ENCODE measurements around the gene TMEM217.

TMEM217 gene

DNA sequence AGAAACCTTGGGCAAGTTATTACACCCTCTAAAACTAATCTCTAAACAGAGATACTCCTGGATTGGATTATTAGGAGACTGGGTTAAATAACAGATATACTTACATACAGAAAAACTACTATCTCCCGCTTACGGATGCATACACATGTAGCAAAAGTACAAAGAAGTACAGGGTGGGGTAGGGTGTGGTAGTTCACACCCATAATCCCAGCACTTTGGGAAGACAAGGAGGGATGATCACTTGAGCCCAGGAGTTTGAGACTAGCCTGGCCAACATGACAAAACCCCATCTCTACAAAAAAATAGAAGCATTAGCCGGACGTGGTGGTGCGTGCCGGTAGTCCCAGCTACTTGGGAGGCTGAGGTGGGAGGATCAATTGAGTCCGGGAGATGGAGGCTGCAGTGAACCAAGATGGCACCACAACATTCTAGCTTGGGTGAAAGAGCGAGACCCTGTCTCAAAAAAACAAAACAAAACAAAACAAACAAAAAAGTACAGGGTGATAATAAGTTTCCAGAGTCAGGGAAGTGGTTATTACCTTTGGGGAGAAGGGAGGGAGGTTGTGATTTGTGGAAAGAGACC, 79.9 kb downstream of the TMEM217 start:
- FAIRE-seq: no peak

DNA sequence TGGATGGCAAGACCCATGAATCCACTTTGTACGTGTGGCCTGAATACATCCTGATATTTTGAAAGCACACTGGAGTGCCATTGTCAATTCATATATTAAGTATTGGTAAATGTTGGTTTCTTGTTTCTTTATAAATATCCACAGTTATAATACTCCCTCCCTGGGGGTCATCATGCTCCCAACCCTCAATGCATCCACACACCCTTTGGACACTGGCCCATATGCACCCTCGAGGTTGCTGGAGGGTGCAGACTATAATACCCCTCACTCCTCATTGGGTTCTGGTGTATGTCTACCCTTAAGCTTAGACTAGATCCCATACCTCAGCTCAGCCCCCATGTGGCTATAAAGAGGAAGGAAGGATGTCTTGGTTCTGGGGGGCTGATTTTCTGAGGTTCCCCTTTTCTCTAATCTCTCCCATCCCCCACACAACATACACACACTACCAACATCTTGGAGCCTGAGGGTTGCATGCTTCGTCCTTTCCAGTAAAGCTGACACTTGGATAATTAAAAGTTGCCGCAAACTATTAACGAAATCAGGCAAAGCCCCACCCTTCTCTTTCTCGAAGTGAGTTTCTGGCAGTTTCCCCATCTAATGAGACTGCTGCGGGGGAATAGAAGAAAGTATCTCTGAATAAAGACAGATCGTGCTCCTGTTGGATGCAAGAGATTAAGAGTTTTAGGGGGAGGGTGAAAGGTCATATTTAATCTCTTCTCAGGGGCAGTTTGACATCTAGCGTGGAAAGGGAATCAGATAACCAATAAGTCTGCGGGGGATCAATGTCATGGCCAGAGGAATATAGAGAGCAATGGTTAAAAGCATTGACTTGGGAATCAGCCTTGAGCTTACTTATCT, 80.6 kb downstream of the TMEM217 start:
- FAIRE-seq: no peak

DNA sequence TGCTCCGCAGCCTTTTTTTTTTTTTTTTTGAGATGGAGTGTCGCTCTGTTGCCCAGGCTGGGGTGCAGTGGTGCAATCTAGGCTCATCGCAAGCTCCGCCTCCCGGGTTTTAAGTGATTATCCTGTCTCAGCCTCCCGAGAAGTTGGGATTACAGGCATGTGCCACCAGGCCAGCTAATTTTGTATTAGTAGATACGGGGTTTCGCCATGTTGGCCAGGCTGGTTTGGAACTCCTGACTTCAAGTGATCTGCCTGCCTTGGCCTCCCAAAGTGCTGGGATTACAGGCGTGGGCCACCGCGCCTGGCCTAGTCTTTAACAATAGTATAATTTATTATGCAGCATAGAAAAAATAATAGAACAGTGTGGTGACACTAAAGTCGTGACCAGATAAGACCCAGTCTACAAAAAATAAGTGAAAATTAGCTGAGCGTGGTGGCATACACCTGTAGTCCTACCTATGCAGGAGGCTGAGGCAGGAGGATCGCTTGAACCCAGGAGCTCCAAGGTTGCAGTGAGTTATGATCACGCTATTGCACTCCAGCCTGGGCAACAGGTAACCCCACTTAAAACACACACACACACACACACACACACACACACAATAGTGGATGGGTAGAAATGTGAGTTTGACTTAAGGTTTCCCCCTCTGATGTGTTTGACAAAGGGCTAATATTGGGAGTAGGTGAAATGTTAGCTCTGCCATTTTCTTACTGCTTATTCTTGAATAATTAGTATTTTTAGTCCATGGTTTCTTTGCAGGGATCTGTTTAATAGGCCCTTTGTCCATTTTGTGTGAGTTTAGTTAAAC, 81.5 kb downstream of the TMEM217 start:
- FAIRE-seq: no peak

DNA sequence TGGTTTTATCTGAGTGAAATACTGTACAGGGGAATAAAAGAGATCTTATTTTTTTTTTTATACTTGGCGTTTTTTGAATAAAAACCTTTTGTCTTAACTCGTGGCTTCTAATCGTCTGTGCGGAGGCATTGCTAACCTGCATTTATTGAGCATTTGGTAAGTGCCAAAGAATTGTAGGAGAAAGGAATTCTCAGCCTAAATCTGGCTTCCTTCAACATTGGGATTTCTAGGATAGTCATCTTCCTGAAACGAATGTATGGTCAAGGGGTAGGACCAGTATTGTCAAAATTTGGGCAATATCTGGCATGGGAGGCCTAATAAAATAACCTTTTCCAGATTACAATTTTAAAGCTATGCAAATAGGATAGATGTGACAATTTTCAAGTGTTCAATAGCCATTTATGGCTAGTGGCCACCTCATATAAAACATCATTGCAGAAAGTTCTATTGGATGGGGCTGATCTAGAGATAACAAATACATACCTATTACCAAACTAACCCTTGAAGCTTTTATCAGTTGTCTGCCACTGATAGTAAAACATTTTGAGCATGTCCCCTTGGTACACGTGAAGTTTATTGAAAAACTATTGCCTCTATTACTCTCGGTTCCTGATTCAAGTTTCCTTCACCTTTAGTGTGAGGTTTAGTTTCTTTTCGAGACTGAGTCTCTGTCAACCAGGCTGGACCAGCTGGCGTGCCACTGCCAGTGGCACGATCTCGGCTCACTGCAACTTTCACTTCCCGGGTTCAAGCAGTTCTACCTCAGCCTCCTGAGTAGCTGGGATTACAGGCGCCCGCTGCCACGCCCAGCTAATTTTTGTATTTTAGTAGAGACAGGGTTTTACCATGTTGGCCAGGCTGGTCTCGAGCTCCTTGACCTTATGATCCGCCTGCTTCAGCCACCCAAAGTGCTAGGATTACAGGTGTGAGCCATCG, 82.3 kb downstream of the TMEM217 start:
- FAIRE-seq: no peak

DNA sequence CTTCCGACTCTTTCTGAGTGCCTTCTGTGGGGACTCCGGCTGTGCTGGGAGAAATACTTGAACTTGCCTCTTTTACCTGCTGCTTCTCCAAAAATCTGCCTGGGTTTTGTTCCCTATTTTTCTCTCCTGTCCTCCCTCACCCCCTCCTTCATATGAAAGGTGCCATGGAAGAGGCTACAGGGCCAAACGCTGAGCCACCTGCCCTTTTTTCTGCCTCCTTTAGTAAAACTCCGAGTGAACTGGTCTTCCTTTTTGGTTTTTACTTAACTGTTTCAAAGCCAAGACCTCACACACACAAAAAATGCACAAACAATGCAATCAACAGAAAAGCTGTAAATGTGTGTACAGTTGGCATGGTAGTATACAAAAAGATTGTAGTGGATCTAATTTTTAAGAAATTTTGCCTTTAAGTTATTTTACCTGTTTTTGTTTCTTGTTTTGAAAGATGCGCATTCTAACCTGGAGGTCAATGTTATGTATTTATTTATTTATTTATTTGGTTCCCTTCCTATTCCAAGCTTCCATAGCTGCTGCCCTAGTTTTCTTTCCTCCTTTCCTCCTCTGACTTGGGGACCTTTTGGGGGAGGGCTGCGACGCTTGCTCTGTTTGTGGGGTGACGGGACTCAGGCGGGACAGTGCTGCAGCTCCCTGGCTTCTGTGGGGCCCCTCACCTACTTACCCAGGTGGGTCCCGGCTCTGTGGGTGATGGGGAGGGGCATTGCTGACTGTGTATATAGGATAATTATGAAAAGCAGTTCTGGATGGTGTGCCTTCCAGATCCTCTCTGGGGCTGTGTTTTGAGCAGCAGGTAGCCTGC, 83.2 kb downstream of the TMEM217 start:
- FAIRE-seq: no peak

DNA sequence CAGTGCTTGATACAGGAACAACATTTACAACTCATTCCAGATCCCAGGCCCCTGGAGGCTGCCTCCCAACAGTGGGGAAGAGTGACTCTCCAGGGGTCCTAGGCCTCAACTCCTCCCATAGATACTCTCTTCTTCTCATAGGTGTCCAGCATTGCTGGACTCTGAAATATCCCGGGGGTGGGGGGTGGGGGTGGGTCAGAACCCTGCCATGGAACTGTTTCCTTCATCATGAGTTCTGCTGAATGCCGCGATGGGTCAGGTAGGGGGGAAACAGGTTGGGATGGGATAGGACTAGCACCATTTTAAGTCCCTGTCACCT, 83.8 kb downstream of the TMEM217 start:
- FAIRE-seq: no peak

DNA sequence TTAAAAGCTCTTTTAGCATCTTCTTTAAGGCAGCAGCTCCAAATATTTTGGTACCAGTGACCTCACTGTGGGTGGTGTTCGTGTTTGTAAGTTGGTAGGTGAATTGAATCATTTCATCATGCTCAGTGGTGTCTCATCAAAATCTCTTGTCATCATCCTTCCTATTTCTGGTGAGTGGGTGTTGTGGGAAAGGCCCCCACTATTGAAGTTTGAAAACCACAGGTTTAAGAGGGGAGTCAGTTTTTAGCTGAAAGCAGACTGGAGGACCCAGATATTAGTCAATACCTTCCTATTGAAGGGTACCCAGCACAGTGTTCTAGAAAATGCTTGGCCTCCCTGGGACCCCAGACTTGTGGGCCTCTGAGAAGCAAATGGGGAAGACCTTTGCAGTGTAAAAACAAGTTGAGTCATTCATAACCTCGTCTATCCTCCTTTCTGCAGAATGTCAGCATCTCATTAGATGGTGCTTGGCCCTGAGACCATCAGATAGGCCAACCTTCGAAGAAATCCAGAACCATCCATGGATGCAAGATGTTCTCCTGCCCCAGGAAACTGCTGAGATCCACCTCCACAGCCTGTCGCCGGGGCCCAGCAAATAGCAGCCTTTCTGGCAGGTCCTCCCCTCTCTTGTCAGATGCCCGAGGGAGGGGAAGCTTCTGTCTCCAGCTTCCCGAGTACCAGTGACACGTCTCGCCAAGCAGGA, 84.3 kb downstream of the TMEM217 start:
- FAIRE-seq: no peak

DNA sequence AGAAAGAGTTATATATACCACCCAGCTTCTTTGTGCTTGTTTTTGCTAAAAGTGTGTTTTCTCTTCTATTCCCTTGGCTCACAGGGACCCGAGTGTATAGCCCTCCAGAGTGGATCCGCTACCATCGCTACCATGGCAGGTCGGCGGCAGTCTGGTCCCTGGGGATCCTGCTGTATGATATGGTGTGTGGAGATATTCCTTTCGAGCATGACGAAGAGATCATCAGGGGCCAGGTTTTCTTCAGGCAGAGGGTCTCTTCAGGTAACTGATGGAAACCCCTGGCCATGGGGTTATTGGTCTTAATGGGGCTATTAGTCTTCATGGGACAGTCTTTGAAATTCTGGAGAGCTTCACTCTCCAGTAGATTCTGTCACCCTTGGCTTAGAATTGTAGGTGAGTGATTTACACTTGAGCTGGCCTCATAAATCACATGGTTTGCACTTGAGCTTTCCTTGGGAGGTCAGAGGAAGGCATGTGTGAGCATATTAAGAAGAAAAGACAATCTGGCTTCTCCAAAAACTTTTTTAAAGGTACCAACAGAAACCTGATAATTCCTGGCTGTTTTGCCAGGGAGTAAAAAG, 84.9 kb downstream of the TMEM217 start:
- no peak for FAIRE-seq

DNA sequence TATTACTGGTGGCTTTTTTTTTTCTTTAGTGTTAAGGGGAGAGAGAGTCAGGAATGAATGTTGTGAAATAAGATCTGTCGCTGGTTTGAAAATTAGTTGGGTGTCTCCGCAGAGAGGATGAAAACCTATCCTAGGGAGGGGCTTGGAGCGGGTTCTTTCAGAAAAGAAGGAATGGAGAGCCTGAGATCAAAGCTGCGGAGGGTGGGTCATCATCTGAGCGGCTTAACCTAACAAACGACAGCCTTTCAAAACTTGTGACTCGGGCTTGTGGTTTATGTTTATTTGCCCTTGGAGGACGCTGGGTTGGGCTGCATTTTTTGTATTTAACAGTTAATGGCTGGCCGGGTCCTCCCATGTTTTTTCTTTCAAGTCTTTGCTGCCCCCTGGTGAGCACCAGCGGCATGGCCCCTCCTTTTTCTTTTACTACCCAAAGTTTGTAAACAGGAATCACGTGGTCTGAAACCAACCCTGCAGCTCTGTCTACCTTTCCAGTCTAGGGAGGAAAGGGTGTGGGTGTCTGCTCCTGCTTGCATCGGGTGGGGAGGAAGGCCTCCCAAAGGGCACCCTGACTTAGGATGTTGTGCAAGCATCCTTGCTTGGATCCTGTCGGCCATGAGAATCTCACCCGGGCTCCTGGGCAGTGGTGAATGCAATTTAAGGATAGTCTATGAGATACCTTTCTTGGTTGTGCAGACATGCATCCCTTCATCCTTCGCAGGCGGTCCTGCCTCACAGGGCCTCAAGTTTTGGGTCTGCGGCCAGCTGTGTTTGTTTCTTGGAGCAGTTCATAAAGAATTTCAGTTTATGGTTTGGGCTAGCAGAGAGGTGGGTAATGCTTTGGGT, 85.8 kb downstream of the TMEM217 start:
- FAIRE-seq: peak; percentile 86

DNA sequence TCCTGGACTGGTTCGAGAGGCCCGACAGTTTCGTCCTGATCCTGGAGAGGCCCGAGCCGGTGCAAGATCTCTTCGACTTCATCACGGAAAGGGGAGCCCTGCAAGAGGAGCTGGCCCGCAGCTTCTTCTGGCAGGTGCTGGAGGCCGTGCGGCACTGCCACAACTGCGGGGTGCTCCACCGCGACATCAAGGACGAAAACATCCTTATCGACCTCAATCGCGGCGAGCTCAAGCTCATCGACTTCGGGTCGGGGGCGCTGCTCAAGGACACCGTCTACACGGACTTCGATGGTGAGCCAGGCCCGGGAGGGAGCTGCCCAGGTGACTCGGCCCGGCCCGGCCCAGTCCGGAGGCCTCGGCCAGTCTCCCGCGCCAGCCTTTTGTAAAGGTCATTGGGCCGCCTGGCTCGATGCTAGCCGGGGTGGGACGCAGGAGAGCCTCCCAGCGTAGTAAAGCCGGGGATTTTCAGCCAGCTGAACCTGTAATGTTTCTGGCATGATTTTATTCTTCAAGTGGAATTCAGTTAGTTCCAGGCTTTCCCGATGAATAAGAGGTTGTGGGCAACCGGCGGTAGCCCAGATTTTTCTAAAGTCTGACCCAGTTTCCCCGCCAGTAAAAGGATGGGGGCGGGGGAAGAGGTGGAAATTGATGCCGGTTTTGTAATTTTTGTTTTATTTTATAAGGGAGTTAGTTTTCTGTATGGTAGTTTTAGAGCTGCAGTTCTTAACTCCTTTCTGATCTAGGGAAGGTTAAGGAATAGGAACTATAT, 86.6 kb downstream of the TMEM217 start:
- no peak for FAIRE-seq

DNA sequence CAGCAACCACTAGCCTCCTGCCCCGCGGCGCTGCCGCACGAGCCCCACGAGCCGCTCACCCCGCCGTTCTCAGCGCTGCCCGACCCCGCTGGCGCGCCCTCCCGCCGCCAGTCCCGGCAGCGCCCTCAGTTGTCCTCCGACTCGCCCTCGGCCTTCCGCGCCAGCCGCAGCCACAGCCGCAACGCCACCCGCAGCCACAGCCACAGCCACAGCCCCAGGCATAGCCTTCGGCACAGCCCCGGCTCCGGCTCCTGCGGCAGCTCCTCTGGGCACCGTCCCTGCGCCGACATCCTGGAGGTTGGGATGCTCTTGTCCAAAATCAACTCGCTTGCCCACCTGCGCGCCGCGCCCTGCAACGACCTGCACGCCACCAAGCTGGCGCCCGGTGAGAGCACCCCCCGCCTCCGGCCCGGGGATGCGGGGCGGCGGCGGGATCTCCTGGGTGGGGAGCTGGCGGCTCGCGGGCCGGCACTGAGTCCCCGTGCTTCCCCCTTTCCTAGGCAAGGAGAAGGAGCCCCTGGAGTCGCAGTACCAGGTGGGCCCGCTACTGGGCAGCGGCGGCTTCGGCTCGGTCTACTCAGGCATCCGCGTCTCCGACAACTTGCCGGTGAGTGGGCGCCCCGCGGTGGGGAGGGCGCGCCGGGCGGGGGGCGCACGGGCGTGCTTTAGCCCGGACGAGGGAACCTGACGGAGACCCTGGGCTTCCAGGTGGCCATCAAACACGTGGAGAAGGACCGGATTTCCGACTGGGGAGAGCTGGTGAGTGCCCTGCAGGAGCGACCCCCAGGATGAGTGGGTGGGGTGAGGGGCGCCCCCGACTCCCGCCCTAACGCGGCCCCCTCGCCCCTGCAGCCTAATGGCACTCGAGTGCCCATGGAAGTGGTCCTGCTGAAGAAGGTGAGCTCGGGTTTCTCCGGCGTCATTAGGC, 87.4 kb downstream of the TMEM217 start:
- FAIRE-seq: no peak

DNA sequence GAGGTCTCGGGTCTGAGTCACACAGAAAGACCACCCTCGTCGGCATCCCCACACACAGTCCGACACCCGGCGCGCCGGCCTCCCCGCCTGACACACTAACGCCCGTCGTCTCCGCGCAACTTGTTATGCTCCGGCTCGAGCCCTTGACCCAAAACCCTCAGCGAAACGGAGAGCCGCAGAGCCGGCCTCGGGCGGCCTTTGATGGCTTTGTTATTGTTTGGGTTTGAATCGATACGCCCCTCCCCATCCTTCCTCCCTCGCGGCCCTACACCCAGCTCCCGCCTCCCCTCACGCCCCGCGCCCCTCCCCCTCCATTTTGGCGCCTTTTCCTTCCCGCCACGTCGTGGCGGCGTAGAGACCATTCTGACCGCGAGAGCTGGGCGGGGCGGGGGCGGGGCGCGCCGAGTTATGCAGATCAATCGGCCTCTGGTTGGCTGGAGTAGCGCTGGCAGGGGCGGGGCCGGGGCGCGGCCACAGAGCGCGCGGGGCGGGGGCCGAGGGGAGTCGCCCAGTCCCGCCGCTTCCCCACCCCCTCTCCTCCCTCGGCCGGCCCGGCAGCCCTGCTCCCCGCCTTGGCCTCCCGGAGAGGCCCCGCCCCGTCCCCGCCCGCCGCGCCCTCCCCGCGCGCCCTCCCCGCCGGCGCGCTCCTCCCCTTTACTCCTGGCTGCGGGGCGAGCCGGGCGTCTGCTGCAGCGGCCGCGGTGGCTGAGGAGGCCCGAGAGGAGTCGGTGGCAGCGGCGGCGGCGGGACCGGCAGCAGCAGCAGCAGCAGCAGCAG, 88.3 kb downstream of the TMEM217 start, which contains the start of gene PIM1:
Gene PIM1 (plus strand): TSS at position 657 of the 777 bp plus-strand sequence. CDS start 424 bp downstream, outside the sequence.
- peak; percentile 39 for FAIRE-seq

DNA sequence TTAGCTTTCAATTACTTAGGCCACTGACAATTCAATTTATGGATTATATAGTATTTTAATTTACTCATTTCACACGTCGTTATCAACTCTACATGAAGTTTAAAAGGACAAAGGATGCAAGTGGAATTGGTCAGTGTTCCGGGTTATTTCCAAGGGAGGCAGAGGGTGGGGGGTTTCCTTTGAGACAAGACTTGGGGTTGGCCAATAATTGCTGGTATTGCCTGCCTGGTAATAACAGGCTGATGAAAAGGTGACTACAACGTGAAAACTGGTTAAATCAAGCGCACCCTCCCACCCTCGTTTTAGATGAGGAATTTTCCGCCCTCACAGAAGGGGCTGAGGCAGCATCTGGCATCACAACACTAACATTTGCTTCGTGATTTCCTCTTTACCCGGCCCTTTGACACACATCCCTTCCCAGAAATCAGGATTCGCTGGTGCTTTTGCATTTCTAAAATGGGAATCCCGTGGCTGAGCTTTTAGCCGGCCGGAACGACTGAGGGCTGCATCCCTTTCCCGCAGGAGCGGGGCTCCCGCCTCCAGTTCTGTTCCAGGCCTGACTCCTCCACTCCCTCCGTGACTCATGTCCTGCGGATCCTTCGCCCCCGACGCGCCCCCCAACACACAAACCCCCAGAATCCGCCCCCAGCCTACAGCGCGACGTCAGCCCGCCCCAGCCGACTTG, 89.0 kb downstream of the TMEM217 start:
- FAIRE-seq: no peak

DNA sequence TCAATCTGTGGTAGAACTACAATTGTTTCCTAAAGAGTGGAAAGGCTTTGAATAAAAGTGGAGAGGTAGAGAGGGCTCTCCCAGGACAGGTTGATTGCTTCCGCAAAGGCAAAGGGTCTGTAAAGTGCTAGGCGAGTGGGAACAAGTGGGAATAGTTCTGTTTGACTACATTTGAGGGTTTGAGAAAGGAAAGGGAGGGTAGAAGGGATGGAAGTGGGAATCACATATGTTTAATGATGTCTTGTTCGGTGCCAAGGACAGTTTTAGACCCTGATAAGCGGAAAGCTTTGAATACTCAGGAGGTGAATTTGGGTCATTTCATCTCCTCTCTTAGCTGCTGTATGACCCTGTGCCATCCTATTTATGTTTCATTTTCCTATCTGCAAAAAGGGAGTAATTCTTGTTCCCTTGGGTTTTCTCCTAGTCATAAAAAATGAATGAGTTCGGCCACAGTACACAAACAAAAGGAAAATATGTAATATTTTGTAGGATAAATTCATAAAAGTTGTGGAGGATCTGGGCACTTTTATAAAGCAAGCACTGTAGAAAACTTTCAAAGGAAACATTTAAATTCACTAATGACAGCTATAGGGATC, 89.7 kb downstream of the TMEM217 start:
- FAIRE-seq: no peak

DNA sequence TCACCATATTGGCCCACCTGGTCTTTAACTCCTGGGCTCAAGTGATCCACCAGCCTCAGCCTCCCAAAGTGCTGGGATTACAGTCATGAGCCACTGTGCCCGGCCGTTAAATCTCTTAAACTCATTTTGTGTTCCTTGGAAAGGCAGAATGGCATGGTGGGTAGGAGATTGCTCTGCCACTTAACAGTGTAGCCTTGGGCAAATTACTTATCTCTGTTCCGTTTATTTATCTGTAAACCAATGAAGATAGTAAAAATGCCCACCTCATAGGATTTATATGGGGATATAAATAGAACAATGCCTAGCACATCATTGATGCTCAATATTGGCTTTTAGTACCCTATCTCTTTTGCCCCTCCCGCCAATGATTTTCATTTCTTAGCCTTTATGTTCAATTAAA, 95.2 kb downstream of the TMEM217 start:
- FAIRE-seq: no peak

Measured in endometrium (tissue), 2 donors.